H1 (cell line): Measurements from ENCODE around the gene RAB1A.

Source experiments
- BRCA1 ChIP-seq: IDR thresholded peaks from 2 replicates; pipeline ENCODE4 v1.6.1; 2012; ENCODE audit warnings: low read depth, low read length, improper control_type of control experiment
- CTCF ChIP-seq, 3 experiments: IDR thresholded peaks; 1 replicate in 2 of 3; 2 replicates in 1 of 3; pipeline versions ENCODE4 v1.5.1 to v1.6.1; 2011; ENCODE audit warnings: low read length in 3 of 3, mild to moderate bottlenecking in 3 of 3, inconsistent platforms in 2 of 3, low read depth in 1 of 3, moderate library complexity in 1 of 3; ENCODE audit not compliant: insufficient read depth in 1 of 3; ENCODE audit errors: control extremely low read depth in 1 of 3
- GABPA ChIP-seq: IDR thresholded peaks from 2 replicates; pipeline ENCODE4 v1.6.1; 2011; ENCODE audit warnings: mild to moderate bottlenecking, low read length, moderate library complexity, borderline replicate concordance; ENCODE audit not compliant: insufficient read depth
- POLR2AphosphoS5 ChIP-seq: IDR thresholded peaks from 2 replicates; pipeline ENCODE4 v1.6.1; 2011; ENCODE audit warnings: low read depth, low read length
- TF ChIP-seq, protein P1 (sequence below): IDR thresholded peaks from 2 replicates; pipeline ENCODE4 v1.6.1; 2011; ENCODE audit warnings: low read length, improper control_type of control experiment

- TF ChIP-seq, protein P1, sequence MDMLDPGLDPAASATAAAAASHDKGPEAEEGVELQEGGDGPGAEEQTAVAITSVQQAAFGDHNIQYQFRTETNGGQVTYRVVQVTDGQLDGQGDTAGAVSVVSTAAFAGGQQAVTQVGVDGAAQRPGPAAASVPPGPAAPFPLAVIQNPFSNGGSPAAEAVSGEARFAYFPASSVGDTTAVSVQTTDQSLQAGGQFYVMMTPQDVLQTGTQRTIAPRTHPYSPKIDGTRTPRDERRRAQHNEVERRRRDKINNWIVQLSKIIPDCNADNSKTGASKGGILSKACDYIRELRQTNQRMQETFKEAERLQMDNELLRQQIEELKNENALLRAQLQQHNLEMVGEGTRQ: no peak
- TF ChIP-seq GABPA (no peak), CTCF (IDR thresholded peaks at IDR 0.05; ENCODE audit: control extremely low read depth in 1 of 3, insufficient read depth in 1 of 3, low read depth in 1 of 3, low read length in 3 of 3) (no peak), BRCA1 (no peak), POLR2AphosphoS5 (no peak)
Measured at GRCh38 chr2:65172994-65173790, 43.3 kb upstream of the RAB1A start.
